ENCODE measurements around the gene TXNDC11.
"Not testable (repeated sequence)": the region's sequence is repeated elsewhere in the genome, so short reads cannot be mapped to it uniquely, and the experiment has no call there.

TXNDC11 gene

DNA sequence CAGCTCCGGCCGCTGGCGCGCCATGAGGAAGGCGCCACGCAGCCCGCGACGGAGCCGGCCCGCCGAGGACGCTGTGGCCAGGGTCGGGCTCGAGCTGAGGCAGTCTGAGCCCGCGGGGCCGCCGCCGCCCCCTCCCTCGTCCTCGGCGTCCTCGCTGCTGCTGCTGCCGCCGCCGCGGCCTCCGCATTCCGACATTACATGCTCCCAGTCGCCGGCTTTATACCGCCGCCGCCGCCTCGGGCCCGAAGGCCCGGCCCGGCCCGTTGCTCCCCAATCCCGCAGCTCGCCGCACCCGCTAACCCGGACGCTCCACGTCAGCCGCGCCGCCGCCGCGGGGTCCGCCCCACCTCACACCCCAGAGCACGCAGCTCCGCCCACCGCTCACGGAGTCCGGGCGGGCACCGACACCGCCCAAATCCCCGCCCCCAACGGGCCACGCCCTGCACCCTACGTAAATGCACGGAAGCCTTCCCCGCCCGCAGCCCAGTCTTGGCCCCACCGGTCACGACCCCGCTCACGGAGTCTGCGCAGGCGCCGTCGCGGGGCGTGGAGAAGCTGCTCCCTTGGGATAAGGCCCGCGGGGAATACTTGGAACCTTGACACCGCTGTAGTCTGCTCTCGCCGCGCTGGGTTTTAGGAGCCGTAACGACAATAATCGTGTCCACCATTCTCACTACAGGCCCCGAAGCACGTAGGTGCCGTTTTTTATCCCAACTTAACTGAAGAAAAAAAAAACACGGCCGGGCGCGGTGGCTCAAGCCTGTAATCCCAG lies at the start of gene TXNDC11:
TXNDC11 (minus strand) TSS at position 322 of the 772 bp plus-strand sequence; CDS start at position 195, 127 bp downstream.
- DNase-seq (ENCODE audit: low spot score): peak; percentile 94

DNA sequence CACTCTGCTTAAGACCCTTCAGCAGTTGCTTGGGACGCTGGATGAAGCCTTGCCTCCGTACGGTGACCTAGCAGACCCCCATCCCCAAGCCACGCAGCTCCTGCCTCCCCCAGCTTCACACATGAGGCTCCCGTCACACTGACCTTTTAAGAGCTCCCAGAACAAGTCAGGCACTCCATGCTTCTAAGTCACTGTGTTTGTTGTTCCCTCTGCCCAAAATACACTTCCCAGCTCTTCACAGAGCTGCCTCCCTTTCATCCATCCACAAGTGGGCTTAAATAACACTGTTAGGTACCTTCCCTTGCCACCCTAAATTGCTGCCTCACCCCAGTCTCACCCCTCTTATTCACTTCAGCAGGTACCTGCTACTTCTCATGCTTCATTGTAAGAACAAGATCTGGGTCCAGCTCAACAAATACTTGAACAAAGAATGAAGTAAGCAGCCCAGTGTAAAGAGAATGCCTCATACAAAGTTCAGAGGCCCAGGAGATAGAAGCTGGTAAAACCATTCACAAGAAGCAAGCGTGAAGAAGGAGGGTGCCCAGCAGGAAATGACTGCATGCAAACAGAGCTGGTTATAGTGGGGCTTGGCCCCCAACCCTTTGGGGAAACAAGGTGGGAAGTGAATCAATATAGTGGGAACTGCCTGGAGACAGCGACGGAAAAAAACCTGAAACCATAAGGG lies 48.6 kb upstream of the TXNDC11 start:
- DNase-seq (ENCODE audit: low spot score): no peak

DNA sequence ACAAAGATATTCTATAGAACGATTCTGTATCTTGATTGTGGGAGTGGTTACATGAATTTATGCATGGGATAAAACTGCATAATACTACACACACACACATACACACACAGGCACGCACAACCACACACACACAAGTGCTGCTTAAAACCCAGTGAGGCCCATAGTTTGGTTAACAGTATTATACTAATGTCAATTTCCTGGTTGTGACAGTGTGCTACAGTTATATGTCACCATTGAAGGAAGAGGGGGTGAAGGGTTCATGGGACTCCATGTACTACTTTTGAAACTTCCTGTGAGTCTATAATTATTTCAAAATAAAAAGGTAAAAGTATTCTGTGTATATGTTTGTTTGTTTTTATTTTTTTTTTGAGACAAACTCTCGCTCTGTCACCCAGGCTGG lies 46.3 kb upstream of the TXNDC11 start:
- no peak for DNase-seq (ENCODE audit: low spot score)

DNA sequence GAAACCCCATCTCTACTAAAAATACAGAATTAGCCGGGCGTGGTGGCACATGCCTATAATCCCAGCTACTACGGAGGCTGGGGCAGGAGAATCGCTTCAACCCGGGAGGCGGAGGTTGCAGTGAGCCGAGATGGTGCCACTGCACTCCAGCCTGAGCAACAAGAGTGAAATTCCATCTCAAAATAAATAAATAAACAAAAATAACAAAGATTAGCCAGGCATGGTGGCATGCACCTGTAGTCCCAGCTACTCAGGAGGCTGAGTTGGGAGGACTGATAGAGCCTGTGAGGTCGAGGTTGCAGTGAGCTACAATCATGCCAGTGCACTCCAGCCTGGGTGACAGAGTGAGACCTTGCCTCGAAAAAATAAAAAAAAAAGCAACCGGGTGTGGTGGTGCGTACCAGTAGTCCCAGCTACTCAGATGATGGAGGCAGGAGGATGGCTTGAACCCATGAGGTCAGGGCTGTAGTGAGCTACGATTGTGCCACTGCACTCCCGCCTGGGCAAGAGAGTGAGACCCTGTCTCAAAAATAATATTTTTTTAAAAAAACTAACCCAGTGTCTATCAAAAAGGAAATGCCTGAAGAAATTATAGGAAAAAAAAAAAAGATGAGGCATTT lies 42.4 kb upstream of the TXNDC11 start:
- not testable (repeated sequence) for DNase-seq (ENCODE audit: low spot score)

- DNase-seq (ENCODE audit: low spot score): not testable (repeated sequence)
Measured at GRCh38 chr16:11784381-11784780, 41.7 kb upstream of the TXNDC11 start.

GRCh38 chr16:11784038-11784369 lies 41.3 kb upstream of the TXNDC11 start:
- DNase-seq (ENCODE audit: low spot score): no peak

DNA sequence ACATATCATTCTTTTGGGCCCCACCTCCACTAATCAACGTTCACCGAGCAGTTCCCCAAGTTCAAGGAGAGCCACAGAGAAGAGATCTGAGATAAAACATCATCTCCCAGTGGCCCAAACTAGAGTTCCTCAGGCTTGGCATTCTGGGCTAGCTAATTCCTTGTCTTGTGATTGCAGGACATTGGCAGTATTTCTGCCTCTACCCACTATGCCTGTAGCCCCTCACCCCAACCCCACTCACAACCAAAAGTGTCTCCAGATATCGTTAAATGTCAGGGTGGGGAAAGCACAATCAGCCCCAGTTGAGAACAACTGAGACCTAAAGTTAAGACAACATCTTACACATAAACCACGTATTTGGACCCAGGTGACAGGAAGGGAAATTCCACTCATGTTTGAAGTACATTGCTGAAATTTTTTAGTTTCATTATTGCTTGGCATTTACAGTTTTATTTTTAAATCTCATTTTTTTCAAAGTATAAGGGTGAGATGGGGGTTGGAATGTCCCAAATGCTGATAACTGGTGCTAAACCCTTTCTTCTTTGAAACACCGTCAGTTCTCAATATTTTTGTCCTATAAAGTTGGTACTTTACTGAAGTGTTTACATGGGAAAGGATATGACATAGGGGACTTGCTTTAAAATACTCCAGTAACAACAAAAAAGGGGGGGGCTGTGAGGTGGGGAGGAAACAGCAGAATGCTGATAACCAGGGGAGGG lies 40.8 kb upstream of the TXNDC11 start:
- DNase-seq (ENCODE audit: low spot score): no peak

GRCh38 chr16:11781773-11782172 lies 39.1 kb upstream of the TXNDC11 start:
- no peak for DNase-seq (ENCODE audit: low spot score)

GRCh38 chr16:11780991-11781680 lies 38.5 kb upstream of the TXNDC11 start:
- no peak for DNase-seq (ENCODE audit: low spot score)

DNA sequence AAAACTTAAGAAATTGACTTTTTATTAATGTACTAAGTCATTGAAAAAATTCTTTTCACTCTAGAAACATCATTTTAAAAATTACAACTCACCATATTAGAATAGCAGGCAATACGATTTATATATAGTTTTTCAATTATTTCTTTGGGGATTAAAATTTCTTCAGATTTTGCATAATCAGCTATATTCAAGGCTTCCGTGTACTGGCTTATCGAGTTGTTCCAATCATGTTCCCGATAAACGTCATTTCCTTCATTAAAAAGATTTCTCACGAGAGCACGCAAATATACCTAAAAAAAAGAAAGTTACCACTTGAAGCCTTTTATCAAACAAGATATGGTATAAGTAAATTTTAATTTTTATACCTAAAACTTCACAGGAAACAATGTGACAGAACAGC lies 36.4 kb upstream of the TXNDC11 start:
- no peak for DNase-seq (ENCODE audit: low spot score)

- DNase-seq (ENCODE audit: low spot score): no peak
Measured at GRCh38 chr16:11774065-11774626, 31.5 kb upstream of the TXNDC11 start.

DNA sequence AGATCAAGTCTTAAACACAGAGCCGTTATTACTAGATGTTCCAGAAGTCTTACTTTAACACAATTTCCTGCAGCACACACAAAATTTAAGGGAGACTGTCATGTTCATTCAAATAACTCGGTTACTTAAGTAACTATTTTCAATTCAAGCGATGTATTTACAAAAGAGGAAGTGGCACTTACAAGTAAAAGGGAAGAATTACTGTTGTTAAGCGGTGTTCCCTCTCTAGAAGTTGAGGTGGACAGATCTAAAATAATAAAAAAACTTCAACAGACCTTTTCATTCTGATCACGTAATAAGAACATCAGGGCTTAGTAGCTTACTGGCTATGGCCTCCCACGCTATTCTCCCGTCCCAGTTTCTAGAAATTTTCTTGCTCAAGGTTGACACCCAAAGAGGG lies 26.2 kb upstream of the TXNDC11 start:
- DNase-seq (ENCODE audit: low spot score): no peak

DNA sequence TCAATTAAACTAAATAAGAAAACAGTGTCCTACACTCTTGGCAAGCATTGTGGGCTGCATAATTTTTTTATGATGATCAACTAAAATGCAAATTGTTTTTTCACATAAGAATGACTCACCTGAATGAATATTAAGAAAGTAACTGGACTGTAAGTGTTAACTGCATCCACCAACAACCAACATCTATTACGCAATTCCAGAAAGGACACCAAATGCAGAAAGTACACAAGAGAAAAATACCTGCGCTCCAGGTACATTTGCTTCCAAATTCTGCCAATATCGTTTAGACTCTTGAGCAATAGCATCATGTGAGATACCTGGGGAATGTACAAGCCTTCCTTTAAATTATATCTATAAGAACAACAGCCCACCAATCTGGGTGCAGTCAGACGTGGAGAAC lies 19.8 kb upstream of the TXNDC11 start:
- DNase-seq (ENCODE audit: low spot score): no peak

DNA sequence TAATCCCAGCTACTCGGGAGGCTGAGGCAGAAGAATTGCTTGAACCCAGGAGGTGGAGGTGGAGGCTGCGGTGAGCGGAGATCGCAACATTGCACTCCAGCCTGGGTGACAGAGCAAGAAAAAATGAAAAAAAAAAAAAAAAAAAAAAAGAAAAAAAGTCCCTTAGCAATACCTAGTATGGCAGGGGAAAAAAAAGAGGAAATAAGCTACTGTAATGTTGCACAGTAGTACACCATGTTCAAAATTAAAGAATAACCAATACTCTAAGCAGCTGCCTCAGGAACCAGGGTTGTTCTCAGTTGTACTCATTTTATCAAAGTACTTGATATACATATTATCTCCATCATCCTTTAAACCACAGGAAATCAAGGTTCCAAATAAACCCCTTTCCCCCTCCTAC lies 17.3 kb upstream of the TXNDC11 start:
- DNase-seq (ENCODE audit: low spot score): no peak

DNA sequence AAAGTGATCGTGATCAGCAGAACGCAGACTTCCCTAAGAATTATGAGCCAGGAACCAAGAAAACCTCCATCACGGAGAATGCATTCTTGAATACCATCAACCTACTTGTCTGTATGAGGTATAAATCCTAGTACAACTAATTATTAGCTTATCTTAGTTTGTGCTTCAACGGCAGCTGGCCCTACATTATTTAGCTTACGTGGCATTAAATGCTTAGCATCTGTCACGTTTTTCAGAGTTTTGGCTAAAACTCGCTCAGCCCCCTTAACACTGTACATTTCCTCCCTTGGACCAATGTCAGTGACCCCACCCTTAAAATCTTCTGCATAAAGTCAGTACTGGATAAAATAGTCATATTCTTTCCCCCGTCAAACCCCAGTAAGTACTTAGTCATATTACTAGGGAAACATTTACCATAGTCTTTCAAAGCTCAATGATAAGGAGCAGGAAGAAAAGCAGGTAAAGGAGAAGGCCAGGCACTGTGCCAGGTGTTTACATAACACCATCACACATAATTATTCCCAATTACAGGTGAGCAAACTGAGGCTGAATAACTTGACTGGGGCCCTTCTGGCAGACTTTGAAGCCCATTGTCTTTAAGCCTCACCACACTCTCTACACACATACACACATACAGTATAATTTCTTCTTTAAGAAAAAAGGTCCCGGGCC lies 16.6 kb upstream of the TXNDC11 start:
- DNase-seq (ENCODE audit: low spot score): no peak

DNA sequence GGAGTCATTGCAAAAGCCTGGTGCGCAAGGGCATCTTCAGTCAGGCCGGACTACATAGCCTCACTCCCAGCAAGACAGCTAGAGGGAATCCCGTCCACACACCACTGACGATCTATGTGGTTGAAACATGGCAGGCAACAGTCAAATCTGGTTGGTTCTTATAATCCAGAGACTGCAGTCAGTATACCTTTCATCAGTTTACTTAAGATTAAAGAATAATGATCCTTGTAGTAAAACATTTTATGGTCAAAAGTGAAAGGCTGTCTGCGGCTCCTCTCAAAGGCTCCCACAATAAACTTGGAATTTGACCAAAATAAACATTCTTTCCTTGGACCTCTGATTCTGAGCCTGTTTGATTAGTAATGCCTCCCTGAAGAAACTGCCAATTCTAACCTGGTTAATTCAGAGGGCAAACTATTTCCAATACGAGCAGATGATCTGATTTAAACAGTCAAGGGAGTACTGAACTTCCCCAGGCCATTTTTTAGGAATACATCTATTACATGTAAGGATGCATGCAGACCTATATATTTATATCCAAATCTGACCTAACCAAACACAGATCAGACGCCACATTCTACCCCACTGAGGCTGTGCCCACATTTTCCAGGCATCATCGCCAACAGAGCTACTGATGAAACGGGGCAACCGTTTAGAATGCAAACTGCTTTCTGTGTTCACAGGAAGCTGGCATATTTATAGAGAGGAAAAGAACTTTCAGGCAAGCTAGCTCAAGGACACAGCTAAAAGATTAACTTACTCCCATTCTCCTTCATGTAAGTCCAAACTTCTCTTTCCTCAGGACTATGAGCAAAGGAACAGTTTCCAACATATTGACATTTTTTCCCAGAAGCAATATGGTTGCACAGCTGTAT lies 15.3 kb upstream of the TXNDC11 start:
- no peak for DNase-seq (ENCODE audit: low spot score)

DNA sequence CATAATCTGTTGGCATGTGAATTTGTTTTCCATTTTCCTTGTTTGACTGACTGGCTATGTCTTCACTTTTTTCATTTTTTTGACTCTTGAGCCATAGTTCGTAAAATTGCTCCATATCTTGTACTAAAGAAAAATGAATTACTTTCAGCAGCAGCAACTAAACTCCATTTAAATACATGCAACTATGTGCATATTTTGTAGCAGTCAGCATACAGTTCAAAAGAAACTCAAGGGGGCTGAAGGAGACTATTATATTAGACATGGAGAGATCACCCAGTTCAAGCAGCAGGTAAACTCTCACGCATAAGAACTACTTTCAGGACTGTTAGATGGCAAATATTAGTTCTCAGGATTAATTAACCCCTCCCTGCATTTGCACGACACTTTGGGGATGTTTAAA lies 13.6 kb upstream of the TXNDC11 start:
- DNase-seq (ENCODE audit: low spot score): no peak

GRCh38 chr16:11755022-11755760 lies 12.5 kb upstream of the TXNDC11 start:
- DNase-seq (ENCODE audit: low spot score): no peak

- DNase-seq (ENCODE audit: low spot score): no peak
Measured at GRCh38 chr16:11752856-11753255, 10.2 kb upstream of the TXNDC11 start.
